HEK293 (cell line): ENCODE results near the gene RCN2.

ENCODE experiments used
- CTCF ChIA-PET: fragments of 350-600 bp; formaldehyde crosslinking; extraction: SDS; loops from one replicate; lab custom pipeline; 2021; ENCODE audit warnings: antibody characterized with exemption; lab: Yijun Ruan, JAX
- POLR2A ChIA-PET: fragments of 300-600 bp; formaldehyde crosslinking; extraction: SDS; loops from one replicate; lab custom pipeline; 2020; ENCODE audit warnings: antibody characterized with exemption, inconsistent platforms; lab: Yijun Ruan, JAX
- H3K27ac ChIP-seq: fragments of 200-500 bp; sonication (Bioruptor generic); 2 replicates; pipeline ENCODE4 v1.5.1; 2014; ENCODE audit warnings: low read depth, low read length, control low read depth, inconsistent platforms; ENCODE audit errors: extremely low read depth
- H3K36me3 ChIP-seq, 2 experiments: fragments of 200-500 bp in 1 of 2; sonication (Bioruptor generic) in 1 of 2; 1 replicate in 1 of 2; 2 replicates in 1 of 2; pipeline ENCODE4 v1.5.1; 2014 to 2017; ENCODE audit warnings: inconsistent platforms in 2 of 2, low read length in 2 of 2; ENCODE audit not compliant: control insufficient read depth in 2 of 2, insufficient read depth in 1 of 2
- H3K4me1 ChIP-seq: fragments of 200-500 bp; sonication (Bioruptor generic); 2 replicates; pipeline ENCODE4 v1.5.1; 2014; ENCODE audit warnings: mild to moderate bottlenecking, low read length, inconsistent platforms; ENCODE audit not compliant: control insufficient read depth, insufficient read depth
- H3K4me3 ChIP-seq: 2 replicates; pipeline ENCODE4 v1.5.1; 2011; ENCODE audit warnings: low read depth, mild to moderate bottlenecking, control low read depth, low read length, moderate library complexity
- H3K9me3 ChIP-seq: fragments of 200-500 bp; sonication (Bioruptor generic); 2 replicates; pipeline ENCODE4 v1.5.1; 2014; ENCODE audit warnings: low read depth, low read length, inconsistent platforms; ENCODE audit not compliant: control insufficient read depth, insufficient read depth
- EGR2 ChIP-seq: fragments of 450-650 bp; formaldehyde crosslinking; IDR thresholded peaks from 2 replicates; pipeline ENCODE4 v1.5.1; 2016; ENCODE audit warnings: low read depth, missing biosample characterization, missing genetic modification characterization
- HOXA7 ChIP-seq: sonication (generic); formaldehyde crosslinking; IDR thresholded peaks from 2 replicates; pipeline ENCODE4 v1.8.1; 2022; ENCODE audit warnings: missing genetic modification reagents, borderline replicate concordance
- HOXC10 ChIP-seq: sonication (generic); formaldehyde crosslinking; IDR thresholded peaks from 2 replicates; pipeline ENCODE4 v1.8.1; 2023; ENCODE audit warnings: mild to moderate bottlenecking, missing genetic modification reagents
- MYNN ChIP-seq: fragments of 450-650 bp; formaldehyde crosslinking; IDR thresholded peaks from 2 replicates; pipeline ENCODE4 v1.5.1; 2016; ENCODE audit warnings: missing biosample characterization, missing genetic modification characterization, borderline replicate concordance
- SCRT1 ChIP-seq: fragments of 450-650 bp; formaldehyde crosslinking; IDR thresholded peaks from 2 replicates; pipeline ENCODE4 v1.5.1; 2016; ENCODE audit warnings: missing biosample characterization, missing genetic modification characterization, borderline replicate concordance
- ZBTB7A ChIP-seq: fragments of 450-650 bp; formaldehyde crosslinking; IDR thresholded peaks from 2 replicates; pipeline ENCODE4 v1.5.1; 2016; ENCODE audit warnings: low read depth, missing biosample characterization, missing genetic modification characterization
- ZBTB8A ChIP-seq: fragments of 450-650 bp; formaldehyde crosslinking; IDR thresholded peaks from 2 replicates; pipeline ENCODE4 v1.5.1; 2016; ENCODE audit warnings: missing biosample characterization, missing genetic modification characterization
- ZNF211 ChIP-seq: fragments of 450-650 bp; formaldehyde crosslinking; IDR thresholded peaks from 2 replicates; pipeline ENCODE4 v1.5.1; 2016; ENCODE audit warnings: low read depth, missing biosample characterization, missing genetic modification characterization
- ZNF214 ChIP-seq: fragments of 450-650 bp; formaldehyde crosslinking; IDR thresholded peaks from 2 replicates; pipeline ENCODE4 v1.5.1; 2017; ENCODE audit warnings: missing biosample characterization, mild to moderate bottlenecking, missing genetic modification characterization, borderline replicate concordance
- ZNF239 ChIP-seq: fragments of 450-650 bp; formaldehyde crosslinking; IDR thresholded peaks from 2 replicates; pipeline ENCODE4 v1.5.1; 2016; ENCODE audit warnings: missing biosample characterization, missing genetic modification characterization
- ZNF391 ChIP-seq: fragments of 450-650 bp; formaldehyde crosslinking; IDR thresholded peaks from 2 replicates; pipeline ENCODE4 v1.5.1; 2016; ENCODE audit warnings: low read depth, missing biosample characterization, missing genetic modification characterization, borderline replicate concordance
- ZNF473 ChIP-seq: fragments of 450-650 bp; formaldehyde crosslinking; IDR thresholded peaks from 2 replicates; pipeline ENCODE4 v1.5.1; 2017; ENCODE audit warnings: missing biosample characterization, missing genetic modification characterization
- ZNF510 ChIP-seq: fragments of 450-650 bp; formaldehyde crosslinking; IDR thresholded peaks from 2 replicates; pipeline ENCODE4 v1.5.1; 2018; ENCODE audit warnings: mild to moderate bottlenecking, missing genetic modification characterization, missing biosample characterization; ENCODE audit not compliant: insufficient replicate concordance
- ZNF560 ChIP-seq: fragments of 450-650 bp; formaldehyde crosslinking; IDR thresholded peaks from 2 replicates; pipeline ENCODE4 v1.5.1; 2017; ENCODE audit warnings: missing biosample characterization, missing genetic modification characterization, borderline replicate concordance
- TF ChIP-seq, protein P1 (sequence below): fragments of 450-650 bp; formaldehyde crosslinking; IDR thresholded peaks from 2 replicates; pipeline ENCODE4 v1.5.1; 2016; ENCODE audit warnings: missing biosample characterization, missing genetic modification characterization
- TF ChIP-seq, protein P2 (sequence below): fragments of 450-650 bp; formaldehyde crosslinking; IDR thresholded peaks from 2 replicates; pipeline ENCODE4 v1.5.1; 2016; ENCODE audit warnings: missing biosample characterization, missing genetic modification characterization, borderline replicate concordance
- TF ChIP-seq, protein P3 (sequence below): fragments of 450-650 bp; formaldehyde crosslinking; IDR thresholded peaks from 2 replicates; pipeline ENCODE4 v1.5.1; 2016; ENCODE audit warnings: missing biosample characterization, missing genetic modification characterization

RCN2 gene

DNA sequence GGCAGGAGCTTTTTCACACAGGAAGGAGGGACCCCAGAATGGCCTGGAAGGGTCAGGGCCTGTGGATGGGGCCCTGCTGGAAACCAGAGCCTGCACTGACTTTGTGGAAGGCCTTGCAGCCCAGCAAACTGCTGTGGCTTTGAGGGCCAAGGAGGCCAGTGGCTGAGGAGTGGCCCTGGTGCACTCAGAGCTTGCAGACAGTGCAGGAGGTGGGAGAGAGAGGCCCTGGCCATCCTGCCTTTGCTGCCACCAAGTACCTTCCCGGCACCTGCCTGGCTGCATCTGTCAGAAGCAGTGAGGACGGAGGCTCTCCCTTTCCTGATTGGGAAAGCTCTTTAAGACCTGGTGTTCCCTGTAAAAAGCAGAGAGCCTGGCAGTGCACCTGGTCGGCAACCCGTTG, 69.8 kb downstream of the RCN2 start:
- ChIA-PET CTCF (interaction anchor here (0.6 kb wide), 1 partner anchor 112 kb away, joined by 4 read pairs; no protein-coding TSS in a partner anchor), POLR2A (interaction anchor here (0.6 kb wide), 1 partner anchor 397 kb away, joined by 3 read pairs; no protein-coding TSS in a partner anchor)
- H3K4me3 ChIP-seq = no peak overlapping the region
- H3K36me3 ChIP-seq = no peaks in the 10 kb centered on the region
- H3K4me1 ChIP-seq = no peaks in the 10 kb centered on the region
- H3K27ac ChIP-seq = no peak overlapping the region
- TF ChIP-seq ZNF214 (no peak), EGR2 (no peak), HOXC10 (CRISPR knock-in tag) (no peak), ZBTB7A (no peak), ZNF211 (tag by site-specific recombination) (no peak), ZNF560 (no peak), HOXA7 (CRISPR knock-in tag) (no peak), ZNF391 (tag by site-specific recombination) (no peak), ZNF510 (tag by site-specific recombination) (no peak), SCRT1 (tag by site-specific recombination) (no peak), ZNF239 (tag by site-specific recombination) (no peak), MYNN (tag by site-specific recombination) (no peak), ZBTB8A (tag by site-specific recombination) (no peak), ZNF473 (no peak)
- TF ChIP-seq, protein P1, sequence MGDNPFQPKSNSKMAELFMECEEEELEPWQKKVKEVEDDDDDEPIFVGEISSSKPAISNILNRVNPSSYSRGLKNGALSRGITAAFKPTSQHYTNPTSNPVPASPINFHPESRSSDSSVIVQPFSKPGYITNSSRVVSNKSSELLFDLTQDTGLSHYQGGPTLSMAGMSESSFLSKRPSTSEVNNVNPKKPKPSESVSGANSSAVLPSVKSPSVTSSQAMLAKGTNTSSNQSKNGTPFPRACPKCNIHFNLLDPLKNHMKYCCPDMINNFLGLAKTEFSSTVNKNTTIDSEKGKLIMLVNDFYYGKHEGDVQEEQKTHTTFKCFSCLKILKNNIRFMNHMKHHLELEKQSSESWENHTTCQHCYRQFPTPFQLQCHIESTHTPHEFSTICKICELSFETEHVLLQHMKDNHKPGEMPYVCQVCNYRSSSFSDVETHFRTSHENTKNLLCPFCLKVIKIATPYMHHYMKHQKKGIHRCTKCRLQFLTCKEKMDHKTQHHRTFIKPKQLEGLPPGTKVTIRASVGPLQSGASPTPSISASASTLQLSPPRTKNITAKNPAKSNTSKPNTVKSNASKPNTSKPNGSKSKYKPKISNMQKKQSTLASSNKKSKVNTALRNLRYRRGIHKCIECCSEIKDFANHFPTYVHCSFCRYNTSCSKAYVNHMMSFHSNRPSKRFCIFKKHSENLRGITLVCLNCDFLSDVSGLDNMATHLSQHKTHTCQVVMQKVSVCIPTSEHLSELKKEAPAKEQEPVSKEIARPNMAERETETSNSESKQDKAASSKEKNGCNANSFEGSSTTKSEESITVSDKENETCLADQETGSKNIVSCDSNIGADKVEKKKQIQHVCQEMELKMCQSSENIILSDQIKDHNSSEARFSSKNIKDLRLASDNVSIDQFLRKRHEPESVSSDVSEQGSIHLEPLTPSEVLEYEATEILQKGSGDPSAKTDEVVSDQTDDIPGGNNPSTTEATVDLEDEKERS (tag by site-specific recombination) = no peak
- TF ChIP-seq, protein P2, sequence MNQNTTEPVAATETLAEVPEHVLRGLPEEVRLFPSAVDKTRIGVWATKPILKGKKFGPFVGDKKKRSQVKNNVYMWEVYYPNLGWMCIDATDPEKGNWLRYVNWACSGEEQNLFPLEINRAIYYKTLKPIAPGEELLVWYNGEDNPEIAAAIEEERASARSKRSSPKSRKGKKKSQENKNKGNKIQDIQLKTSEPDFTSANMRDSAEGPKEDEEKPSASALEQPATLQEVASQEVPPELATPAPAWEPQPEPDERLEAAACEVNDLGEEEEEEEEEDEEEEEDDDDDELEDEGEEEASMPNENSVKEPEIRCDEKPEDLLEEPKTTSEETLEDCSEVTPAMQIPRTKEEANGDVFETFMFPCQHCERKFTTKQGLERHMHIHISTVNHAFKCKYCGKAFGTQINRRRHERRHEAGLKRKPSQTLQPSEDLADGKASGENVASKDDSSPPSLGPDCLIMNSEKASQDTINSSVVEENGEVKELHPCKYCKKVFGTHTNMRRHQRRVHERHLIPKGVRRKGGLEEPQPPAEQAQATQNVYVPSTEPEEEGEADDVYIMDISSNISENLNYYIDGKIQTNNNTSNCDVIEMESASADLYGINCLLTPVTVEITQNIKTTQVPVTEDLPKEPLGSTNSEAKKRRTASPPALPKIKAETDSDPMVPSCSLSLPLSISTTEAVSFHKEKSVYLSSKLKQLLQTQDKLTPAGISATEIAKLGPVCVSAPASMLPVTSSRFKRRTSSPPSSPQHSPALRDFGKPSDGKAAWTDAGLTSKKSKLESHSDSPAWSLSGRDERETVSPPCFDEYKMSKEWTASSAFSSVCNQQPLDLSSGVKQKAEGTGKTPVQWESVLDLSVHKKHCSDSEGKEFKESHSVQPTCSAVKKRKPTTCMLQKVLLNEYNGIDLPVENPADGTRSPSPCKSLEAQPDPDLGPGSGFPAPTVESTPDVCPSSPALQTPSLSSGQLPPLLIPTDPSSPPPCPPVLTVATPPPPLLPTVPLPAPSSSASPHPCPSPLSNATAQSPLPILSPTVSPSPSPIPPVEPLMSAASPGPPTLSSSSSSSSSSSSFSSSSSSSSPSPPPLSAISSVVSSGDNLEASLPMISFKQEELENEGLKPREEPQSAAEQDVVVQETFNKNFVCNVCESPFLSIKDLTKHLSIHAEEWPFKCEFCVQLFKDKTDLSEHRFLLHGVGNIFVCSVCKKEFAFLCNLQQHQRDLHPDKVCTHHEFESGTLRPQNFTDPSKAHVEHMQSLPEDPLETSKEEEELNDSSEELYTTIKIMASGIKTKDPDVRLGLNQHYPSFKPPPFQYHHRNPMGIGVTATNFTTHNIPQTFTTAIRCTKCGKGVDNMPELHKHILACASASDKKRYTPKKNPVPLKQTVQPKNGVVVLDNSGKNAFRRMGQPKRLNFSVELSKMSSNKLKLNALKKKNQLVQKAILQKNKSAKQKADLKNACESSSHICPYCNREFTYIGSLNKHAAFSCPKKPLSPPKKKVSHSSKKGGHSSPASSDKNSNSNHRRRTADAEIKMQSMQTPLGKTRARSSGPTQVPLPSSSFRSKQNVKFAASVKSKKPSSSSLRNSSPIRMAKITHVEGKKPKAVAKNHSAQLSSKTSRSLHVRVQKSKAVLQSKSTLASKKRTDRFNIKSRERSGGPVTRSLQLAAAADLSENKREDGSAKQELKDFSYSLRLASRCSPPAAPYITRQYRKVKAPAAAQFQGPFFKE (tag by site-specific recombination) = no peak
- TF ChIP-seq, protein P3, sequence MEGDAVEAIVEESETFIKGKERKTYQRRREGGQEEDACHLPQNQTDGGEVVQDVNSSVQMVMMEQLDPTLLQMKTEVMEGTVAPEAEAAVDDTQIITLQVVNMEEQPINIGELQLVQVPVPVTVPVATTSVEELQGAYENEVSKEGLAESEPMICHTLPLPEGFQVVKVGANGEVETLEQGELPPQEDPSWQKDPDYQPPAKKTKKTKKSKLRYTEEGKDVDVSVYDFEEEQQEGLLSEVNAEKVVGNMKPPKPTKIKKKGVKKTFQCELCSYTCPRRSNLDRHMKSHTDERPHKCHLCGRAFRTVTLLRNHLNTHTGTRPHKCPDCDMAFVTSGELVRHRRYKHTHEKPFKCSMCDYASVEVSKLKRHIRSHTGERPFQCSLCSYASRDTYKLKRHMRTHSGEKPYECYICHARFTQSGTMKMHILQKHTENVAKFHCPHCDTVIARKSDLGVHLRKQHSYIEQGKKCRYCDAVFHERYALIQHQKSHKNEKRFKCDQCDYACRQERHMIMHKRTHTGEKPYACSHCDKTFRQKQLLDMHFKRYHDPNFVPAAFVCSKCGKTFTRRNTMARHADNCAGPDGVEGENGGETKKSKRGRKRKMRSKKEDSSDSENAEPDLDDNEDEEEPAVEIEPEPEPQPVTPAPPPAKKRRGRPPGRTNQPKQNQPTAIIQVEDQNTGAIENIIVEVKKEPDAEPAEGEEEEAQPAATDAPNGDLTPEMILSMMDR = no peak
- no peaks in the 10 kb centered on the region for H3K9me3 ChIP-seq
